Body of pancreas (tissue), 4 donors: ENCODE data around the gene PES1.

ENCODE experiments used
- CTCF ChIP-seq, 7 experiments: fragments of 450-650 bp in 4 of 7; fragments of 200-600 bp in 3 of 7; sonication (generic) in 3 of 7; IDR thresholded peaks; one replicate each; pipeline ENCODE4 v1.5.1; 2016 to 2019; ENCODE audit warnings: antibody characterized with exemption in 7 of 7
- POLR2A ChIP-seq, 3 donors: fragments of 450-650 bp; IDR thresholded peaks; one replicate each; pipeline ENCODE4 v1.6.1; 2016; ENCODE audit warnings: antibody characterized with exemption in 3 of 3, mild to moderate bottlenecking in 2 of 3

- TF ChIP-seq CTCF (IDR thresholded peaks at IDR 0.05) (no peak), POLR2A (IDR thresholded peaks at IDR 0.05) (no peak)
These were observed 22.0 kb downstream of the PES1 start for GRCh38 chr22:30569674-30570202.
